Measurements from ENCODE around the gene AGER. TPM values are rescaled to one million over a fixed set of nuclear protein-coding genes. Genes with fewer than 3 reads are reported as not detected.
"Not testable (repeated sequence)": the region's sequence is repeated elsewhere in the genome, so short reads cannot be mapped to it uniquely, and the experiment has no call there.

The AGER gene
- total RNA-seq, 1 donor from 2014 or later, result 0.26 TPM

DNA sequence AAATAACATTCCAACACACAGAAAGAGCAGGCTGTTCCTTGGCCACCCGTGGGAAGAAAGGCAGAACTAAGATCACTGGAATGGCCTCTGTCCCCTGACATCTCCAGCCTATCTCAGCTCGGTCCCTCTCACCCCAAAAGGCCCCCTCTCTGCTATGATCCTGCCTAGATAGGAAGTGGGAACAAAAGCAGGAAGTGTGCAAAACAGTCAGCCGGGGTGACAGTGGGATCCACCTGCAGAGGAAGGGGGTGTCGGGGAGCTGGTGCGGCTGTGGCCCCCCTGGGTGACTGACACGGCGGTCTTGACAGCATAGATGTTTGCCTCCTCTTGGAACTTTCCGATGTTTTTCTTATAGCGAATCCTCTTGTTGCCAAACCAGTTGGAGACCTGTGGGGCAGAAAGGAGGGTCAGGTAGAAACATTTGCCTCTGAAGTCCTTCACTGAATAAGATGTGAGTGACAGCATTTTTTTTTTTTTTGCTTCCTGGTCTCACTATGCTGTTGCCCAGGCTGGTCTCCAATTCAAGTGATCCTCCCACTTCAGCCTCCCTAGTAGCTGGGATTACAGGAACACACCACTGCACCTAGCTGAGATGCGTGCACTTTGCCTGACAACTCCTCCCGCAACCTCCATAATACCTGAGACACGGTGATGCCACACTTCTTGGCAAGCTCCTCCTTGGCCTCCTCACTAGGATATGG, 3.1 kb upstream of the AGER start:
- no peak for DNase-seq (ENCODE audit: low read depth, low spot score)

DNA sequence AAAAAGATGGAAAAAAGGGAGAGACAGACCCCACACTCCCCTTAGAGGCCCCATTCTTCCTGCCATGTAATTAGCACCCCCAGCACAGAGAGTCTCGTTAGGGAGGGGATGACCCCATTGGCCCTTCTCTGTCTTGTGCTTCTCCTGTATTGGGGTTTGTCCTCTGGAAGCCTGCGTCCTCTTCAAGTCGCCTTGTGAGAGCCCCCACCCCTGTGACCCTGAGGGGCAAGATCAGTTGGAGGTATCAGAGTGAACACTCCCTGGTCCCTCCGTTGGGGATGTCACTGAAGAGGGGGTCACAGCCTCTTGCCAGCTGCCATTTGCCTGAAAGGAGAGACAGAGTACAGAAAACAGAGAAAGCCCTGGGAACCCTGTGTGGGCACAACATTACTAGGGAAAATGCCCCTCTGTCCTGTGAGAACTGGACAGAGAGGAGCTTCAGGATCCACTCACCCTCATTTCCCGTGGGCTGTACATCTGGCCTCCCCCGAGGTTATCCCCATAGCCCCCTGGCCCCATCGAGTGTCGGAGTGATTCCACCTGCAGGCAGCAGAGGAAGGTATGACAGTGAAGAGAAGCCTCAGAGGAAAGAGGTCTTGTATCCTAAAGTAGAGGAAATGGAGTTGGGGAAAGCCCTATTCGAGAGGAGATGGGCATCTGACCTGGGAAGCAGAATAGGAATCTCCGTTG, 2.2 kb upstream of the AGER start:
- DNase-seq (ENCODE audit: low read depth, low spot score), result not testable (repeated sequence)

DNA sequence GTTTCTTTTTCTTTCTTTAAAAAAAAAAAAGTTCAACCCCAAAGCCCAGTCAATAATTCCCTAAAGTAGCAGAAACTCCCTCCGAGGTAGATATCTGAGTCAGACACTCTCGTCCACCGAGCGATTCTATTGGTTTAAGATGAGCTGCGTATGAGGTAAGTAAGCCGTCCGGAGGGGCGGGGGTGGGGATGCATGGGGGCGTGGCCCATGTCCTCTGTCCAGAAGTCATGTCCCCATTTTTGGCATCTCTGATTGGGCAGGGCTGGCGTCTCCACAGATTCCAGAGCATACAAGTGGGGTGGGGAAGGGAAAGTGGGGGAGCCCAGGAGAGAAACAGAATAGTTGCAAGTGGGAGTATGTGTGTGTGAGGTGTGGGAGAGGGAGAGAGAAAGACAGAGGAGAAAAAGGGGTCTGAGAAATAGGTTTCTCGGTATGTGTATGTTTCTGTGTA, 1.7 kb upstream of the AGER start:
- DNase-seq (ENCODE audit: low read depth, low spot score), result not testable (repeated sequence)

DNA sequence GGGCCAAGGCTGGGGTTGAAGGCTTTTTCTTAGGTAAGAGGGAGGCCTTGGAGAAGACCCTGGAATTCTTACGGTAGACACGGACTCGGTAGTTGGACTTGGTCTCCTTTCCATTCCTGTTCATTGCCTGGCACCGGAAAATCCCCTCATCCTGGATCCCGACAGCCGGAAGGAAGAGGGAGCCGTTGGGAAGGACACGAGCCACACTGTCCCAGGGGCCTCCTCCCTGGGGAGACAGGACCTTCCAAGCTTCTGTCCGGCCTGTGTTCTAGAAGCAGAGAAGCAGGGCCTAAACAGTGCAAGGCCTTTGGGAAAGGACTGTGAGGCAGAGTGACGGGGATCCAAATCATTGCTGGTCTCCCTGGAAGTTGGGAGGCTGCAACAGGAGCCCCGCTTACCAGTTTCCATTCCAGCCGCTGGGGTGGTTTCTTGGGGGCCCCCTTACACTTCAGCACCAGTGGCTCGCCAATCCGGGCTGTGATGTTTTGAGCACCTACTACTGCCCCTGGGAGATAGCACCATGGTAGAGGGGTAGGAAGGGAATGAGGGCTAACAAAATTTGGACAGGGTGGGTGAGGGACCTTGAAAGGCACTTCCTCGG, 470 bp downstream of the AGER start:
- DNase-seq (ENCODE audit: low read depth, low spot score), result no peak

DNA sequence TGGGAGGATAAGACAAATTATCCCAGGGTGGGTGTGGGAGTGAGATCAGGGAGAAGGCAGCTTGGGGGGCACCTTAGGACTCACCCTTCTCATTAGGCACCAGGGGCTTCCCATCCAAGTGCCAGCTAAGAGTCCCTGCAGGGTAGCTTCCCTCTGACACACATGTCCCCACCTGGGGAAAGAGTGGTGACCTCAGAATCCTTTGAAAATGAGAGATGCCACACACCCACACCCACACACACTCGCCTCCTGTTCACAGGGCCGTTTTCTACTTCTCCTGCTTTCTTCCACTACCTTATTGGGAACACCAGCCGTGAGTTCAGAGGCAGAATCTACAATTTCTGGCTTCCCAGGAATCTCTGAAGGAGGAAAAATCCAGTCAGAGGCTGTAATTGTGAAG, 1.0 kb downstream of the AGER start:
- DNase-seq (ENCODE audit: low read depth, low spot score), result no peak

DNA sequence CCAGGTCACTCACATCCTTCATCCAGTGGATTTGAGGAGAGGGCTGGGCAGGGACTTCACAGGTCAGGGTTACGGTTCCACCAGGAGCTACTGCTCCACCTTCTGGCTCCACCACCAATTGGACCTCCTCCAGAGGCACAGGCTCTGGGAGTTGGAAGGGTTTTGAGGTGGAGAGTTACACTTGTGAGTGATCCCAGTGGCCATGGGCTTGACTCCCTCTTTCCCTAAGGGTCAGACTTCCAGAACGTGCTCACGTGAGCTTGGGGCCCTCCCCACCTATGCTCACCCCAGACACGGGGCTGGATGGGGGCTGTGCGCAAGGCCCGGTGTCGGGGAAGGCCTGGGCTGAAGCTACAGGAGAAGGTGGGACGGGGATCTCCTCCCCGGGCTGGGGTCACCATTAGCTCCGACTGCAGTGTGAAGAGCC, 1.5 kb downstream of the AGER start:
- no peak for DNase-seq (ENCODE audit: low read depth, low spot score)

DNA sequence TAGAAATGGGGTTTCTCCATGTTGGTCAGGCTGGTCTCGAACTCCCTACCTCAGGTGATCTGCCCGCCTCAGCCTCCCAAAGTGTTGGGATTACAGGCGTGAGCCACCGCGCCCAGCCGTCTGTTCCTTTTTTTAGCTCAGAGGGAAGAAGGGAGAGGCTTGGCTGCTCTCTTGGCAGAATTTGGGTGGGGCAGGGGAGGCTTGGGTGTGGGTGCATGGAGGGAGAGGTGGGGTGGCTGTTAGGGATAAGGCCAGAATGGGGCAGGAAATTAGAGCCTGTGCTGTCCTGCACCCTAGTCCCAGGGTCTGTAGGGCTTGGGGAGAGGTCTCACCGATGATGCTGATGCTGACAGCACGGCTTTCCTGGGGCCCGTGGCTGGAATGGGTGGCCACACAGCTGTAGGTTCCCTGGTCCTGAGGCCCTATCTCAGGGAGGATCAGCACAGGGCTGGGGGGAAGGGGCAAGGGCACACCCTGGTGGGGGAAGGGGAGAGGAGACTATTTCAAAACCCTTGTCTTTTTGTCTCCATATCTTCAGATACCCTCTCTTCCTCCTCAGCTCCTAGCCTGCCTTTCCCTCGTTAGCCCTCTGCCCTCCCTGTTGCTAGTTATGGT, 2.0 kb downstream of the AGER start:
- no peak for DNase-seq (ENCODE audit: low read depth, low spot score)

DNA sequence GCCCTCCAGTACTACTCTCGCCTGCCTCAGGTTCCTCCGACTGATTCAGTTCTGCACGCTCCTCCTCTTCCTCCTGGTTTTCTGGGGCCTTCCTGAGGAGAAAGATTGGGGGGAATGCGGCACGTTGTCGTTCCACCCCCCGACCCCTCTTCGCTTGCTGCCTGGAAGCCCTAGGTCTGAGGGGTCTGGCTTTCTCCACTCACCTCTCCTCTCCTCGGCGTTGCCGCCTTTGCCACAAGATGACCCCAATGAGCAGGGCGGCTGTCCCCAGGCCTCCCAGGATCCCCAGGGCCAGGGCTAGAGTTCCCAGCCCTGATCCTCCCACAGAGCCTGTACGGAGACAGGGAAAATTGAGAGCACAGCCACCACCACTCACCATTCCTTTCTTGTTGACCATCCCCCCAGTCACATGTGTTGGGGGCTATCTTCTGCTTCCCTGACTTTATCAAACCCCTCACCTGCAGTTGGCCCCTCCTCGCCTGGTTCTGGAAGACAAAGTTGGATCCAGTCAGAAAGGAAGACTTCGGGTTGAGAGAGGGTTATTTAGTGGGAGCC, 2.8 kb downstream of the AGER start:
- DNase-seq (ENCODE audit: low read depth, low spot score), result no peak

DNA sequence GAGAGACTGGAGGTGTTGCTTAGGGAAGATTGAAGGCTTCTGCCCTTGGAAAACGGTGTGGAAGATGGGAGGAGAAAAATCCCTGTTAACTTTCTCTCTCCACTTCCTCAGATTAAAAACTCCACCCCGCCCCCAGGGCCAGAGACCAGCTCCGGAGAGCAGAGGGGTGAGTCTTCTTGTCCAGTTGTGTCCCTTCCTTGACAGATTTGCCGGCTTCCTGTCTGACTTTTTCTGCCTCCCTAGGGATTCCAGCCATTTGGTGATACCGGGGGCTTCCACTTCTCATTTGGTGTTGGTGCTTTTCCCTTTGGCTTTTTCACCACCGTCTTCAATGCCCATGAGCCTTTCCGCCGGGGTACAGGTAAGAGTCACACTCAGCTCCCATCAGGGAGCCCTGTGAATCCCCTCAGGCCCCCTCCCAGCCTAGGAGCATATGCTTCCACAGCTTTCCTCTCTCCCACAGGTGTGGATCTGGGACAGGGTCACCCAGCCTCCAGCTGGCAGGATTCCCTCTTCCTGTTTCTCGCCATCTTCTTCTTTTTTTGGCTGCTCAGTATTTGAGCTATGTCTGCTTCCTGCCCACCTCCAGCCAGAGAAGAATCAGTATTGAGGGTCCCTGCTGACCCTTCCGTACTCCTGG, 4.2 kb downstream of the AGER start:
- DNase-seq (ENCODE audit: low read depth, low spot score), result no peak

DNA sequence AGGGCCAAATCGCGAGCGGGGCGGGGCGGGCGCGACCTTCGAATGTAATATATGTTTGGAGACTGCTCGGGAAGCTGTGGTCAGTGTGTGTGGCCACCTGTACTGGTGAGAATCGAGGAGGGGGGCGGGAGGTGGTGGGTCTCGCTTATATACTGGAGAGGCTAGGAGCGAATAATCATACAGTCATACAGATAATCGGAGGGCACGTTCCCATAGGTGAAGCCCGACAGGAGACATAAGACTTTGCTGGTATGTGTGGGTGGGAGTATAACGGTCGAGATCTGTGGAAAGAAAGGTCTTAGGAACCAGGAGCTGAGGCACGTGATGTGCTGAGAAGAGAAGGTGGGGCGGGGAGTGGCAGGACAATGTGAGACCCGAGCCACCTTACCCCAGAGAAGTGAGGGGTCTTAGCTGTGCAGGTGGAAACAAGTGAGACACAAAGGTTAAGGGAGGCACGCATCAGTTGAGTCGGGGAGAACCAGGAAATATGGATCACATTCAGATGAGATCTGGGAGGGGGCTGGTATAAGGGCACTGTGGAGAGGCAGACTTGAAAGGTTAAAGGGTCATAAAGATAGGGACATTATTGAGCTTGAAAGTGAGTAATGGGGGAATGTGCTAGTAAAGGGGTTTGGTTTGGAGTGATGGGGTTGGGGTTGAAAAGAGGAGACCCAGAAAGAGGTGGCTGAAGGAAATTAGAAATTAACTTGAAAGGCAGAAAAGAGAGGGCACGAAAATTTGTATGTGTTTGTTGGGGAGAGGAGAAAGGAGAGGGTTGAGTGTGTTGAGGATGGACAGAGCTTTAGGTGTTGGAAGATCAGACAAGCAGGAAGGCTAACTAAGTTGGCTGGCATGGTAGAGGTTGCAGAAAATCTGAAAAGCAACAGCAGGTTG, 5.3 kb downstream of the AGER start:
- DNase-seq (ENCODE audit: low read depth, low spot score), result no peak

DNA sequence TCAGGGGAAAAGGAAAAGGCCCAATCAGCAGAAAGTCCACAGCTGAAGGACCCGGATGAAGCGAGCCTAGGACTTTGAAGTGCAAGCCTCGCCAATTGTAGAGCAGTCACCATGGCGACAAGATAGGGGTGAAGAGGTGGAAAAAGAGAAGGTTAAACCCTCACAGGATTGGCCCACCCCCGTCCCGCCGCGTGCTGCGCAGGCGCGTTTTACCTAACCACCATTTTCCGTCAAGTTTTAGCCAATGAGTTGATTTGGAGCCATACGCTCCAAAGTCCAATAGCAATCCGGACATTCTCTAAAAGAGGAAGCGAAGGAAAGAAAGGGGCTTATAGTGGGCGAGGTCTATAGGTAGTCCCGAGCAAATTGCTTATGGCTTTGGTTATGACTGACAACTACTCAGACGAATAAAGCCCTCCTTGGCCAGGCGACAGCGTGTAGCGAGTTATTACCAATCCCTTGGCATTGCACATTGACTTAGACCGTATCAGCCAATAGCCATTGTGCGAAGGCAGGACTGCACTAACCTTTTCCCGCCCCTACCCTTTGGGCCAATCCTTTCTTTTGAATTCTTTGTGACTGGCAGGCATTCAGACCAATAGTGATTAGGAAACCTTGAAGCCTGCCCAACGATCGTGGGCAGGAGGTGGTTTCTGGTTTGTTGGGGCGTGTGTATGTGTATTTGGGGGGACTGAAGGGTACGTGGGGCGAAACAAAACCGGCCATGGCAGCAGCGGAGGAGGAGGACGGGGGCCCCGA, 6.1 kb downstream of the AGER start, which contains the start of gene RNF5:
RNF5 (plus strand) TSS at position 618 of the 759 bp plus-strand sequence; CDS start at position 725, 107 bp downstream.
- peak; percentile 100 for DNase-seq (ENCODE audit: low read depth, low spot score)

DNA sequence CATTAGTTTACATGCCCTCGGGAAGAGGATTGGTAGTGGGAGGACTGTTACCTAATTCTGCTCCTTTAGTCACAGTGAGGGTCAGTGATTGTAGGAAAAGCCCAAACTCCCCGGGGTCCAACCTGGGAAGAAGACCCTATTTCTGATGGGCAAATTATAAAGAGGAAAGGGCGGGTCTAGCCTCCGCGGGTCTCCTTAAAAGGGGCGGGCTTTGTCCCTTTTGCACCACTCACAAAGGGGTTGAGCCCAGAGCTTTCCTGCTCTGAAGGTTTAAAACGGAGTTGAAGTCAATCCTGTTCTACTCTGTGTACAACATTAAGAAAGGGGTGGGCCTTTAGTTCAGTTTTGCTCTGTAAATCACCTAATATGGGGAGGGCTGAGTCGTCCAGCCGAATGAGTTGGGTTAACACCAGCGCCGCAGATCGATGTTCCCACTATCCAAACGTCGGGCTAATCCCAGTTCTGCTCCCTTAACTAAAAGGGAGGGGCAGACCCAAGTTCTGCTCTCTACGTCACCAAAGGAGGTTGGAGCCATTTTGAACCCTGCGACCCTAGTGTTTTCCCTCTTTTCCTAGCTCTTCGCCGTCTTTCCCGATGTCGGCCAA, 6.8 kb downstream of the AGER start:
- no peak for DNase-seq (ENCODE audit: low read depth, low spot score)

DNA sequence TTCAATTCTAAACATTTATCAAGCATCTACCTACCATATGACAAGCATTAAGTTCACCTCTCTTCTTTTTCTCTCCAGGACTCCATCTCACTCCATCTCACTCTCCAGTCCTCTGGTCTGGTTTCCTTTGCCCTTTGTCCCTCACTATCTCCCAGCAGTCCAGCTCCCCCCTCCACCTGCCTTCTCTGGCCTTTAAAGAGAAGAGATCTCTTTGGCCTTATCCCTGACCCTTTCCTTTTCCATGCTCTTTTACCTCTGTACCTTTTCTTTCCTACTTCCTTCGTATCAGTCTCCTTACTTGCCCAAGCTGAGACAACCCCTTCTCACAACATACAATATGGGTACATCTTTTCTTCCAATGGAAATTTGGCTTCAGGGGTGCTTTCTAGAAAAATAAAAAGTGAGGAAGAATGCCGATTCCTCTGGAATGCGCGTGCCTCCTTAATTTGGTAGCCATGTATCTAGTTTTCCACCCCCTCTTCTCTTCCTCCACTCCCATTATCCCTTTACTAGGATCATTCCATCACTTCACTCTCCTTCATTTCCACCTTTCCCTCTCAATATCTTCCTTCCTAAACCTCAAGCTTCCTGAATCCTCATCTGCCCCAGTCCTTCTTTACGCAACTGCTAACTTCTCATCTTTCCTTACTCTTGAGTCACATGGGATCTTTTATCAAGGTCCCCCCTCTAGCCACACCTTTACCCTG, 7.4 kb downstream of the AGER start:
- no peak for DNase-seq (ENCODE audit: low read depth, low spot score)

DNA sequence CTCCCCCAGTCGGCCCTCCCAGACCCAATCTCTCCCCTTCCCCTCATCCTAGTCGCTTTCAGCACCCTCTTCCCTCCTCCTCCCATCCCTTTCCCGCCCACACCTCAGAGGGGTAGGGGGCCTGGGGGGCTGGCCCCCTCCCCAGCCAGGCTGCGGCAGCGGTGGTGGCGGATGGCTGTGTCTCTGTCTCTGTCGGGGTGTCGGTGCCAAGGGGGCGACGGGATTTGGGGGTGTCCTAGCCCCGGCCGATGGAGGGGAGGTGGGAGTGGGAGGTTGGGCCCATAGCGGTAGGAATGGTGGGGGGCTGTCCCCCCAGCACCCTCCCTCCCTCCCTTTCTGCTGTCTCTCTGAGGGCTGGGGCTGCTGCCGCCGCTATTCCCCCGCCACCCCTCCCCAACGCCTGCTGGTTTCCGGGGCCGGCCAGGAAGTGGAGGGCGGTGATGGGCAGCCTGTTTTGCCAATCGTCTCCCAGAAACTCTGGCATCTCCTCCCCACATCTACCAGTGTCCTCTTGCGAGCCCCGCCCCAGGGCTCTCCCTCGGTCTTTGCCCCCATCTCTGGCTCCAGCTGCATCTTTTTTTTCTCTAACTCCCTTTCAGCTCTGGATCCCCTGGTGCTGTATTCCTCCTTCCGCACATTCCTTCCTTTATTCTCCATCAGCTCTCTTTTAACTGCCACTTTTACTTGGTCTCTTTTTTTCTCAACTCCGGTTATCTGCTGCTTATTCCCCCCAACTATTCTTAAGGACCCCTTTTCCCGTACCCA, 8.2 kb downstream of the AGER start, which contains the start of gene AGPAT1:
AGPAT1 (minus strand) TSS at position 374 of the 765 bp plus-strand sequence. CDS start 4,588 bp downstream, outside the sequence.
- DNase-seq (ENCODE audit: low read depth, low spot score), result peak; percentile 89

DNA sequence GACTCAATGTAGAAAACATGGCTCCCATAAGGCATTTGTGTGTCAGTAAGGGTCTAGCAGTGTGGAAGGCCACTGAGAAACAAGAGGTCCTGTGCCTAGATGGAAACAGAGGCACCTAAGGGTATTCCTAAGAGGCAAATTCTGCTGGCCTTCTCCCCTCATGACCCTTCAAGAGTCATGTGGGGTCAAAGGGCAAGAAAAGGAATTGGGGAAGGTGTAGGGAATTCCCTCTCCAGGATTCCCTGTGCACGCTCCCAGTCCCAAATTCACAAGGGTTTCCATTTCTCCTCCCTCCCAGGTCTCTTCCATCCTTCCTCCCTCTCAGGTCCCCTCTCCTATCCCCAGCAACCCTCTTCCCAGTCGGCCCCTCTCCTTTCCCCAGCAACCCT, 8.7 kb downstream of the AGER start:
- no peak for DNase-seq (ENCODE audit: low read depth, low spot score)

DNA sequence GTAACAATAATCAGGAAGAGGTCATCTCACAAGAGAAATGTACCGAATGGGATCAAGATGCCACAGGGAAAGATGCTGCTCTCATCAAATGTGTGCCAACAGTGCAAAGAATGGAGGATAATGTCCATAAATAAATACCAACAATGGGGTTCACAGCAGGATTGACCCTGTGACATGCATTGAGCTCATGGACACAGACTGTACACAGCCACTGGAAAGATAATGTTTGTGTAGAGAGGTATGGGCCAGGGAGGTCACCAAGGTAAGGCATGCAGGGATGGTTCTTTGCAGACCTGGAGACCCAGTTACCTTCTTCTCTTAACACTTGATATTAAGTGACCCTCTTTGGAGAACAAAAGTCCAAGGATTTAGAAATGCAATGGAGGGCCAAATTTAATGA, 9.6 kb downstream of the AGER start:
- DNase-seq (ENCODE audit: low read depth, low spot score), result no peak

DNA sequence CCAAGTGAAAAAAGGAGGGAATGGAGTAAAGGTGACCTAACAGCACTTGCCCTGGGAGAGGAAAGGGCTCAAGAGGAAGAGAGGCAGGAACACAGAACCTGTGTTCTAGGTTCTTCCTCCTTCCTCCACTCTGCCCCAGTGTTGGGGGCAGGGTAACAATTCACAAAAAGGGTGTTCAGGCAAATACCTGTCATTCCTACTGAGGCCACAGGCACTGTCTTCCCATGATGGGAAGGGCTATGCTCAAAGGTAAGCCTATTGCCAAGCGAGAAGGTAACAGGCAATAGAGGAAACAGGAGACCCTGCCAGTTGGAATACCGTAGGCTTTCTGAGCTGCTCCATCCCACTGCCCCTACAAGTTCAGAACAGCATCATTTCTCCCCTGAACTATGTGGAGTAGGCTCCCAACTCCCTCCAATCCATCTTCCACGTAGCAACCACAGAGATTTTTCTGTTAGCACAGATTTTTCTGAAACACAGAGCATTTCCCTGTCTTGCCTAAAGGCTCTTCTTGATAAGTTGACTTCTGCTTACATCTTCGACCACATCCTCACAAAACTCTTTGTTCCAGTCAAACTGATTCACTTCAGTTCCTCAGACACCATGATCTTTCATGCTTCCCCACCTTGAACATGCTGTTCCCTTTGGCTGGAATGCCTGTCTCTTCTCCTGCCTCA, 10.9 kb downstream of the AGER start:
- DNase-seq (ENCODE audit: low read depth, low spot score), result no peak
